Left hindlimb (tissue), 1 donor: Measurements from ENCODE around the gene LCNL1.

Source experiments
- DNase-seq: peaks from one replicate; pipeline ENCODE4 v3.0.0-alpha.2; 2018

LCNL1 gene

DNA sequence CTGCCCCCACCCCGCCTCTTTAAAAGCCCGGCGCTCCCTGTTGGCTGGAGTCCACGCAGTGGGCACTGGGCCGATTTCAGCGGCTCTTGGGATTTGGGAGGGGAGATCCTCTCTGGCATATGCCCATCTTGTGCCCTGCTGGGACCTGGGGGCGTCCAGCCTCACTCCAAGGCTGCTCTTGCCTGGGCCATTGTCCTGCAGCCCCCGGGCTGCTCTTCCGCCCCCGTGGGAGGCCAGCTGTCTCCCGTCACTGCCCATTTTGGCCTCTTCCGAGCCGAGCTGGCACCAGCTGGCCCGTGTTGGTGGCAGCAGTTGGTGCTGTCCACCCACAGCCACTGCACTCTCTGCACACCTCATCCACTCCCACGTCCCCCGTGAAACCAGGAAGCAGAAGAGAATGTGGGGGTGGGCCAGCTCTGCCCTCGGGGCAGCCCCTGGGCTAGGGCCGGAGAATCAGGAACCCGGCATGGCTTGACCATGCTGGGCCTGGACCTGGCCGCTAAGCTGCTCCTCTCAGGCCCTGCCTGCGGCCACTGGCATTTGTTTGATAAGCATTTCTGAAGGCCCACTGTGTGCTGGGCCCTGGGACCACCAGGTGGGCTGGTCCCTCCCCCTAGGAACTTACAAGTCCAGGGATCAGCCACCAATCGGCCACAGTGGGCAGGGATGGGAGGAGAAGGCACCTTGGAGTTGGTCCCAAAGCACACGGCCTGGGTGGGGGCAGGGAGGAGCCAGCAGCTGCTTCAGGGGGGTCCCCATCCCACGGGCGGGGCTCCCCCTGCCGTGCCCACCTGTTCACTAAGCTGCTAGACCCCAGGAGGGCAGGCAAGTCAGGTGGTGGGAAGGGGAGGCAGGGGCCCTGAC, 35.5 kb upstream of the LCNL1 start:
- DNase-seq = no peak

DNA sequence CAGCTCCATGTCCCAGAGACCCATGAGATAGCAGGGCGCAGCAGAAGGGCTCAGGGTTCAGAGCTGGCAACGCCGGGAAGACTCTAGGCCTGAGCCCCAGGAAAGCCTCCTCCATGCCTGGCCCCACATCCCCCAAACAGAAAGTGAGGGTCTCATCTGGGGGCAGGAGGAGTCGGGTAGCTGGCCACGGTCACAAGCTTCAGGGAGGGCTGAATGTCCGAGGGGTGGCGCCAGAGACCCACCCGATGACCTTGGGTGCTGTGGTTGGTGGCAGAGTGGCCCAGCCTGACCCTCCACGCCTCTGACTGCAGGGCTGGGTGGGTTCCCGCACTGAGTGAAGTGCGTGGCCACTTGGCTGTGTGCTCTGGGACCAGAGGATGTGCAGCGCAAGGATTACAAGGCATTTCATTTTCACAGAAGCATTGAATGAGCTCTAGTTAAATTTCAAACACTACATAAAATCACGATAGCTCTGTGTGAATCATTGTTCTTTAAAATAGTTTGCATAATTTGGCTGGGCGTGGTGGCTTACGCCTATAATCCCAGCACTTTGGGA, 34.8 kb upstream of the LCNL1 start:
- DNase-seq = no peak

- no peak for DNase-seq
Measured at GRCh38 chr9:136949239-136949816, 33.5 kb upstream of the LCNL1 start.

DNA sequence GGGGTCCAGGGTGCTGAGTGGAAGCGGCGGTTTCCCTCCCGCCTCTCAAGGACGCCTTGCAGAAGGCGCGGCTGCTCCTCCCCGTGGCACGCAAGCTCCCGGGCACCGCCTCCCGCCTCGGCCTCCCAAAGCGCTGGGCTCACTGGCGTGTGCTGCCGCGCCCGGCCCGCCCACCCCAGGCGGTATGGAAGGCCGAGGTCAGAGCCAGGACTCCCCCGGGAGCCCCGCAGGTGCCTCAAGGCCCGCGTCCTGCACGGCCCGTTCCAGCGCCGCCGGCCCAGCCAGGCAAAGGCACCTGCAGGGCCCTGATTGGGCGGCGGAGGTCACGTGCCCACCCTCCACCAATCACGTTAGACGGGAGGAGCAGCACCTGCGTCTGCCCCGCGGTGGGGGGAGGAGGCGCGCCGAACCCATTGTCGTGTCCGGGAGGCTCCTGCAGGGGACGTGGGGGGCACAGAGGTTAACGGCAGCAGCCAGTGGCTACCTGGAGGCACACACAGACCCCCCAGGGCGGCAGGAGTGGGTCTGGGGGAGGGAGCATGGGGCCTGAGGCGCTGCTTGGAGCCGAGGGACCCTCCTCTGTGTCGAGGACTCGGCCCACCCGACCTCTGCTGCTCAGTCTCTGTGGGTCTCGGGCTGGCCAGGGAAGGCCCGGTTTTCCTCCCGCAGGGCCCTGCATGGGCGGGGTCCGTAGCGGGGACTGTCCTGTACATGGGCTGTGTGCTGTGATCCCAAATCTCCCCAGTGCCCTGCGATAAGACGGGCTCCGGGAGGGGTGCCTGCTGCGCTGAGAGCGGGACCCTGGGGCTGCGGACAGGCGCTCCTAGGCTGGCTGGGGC, 32.8 kb upstream of the LCNL1 start:
- DNase-seq = peak; percentile 88

GRCh38 chr9:136950656-136951276, 32.0 kb upstream of the LCNL1 start:
- DNase-seq = no peak

DNA sequence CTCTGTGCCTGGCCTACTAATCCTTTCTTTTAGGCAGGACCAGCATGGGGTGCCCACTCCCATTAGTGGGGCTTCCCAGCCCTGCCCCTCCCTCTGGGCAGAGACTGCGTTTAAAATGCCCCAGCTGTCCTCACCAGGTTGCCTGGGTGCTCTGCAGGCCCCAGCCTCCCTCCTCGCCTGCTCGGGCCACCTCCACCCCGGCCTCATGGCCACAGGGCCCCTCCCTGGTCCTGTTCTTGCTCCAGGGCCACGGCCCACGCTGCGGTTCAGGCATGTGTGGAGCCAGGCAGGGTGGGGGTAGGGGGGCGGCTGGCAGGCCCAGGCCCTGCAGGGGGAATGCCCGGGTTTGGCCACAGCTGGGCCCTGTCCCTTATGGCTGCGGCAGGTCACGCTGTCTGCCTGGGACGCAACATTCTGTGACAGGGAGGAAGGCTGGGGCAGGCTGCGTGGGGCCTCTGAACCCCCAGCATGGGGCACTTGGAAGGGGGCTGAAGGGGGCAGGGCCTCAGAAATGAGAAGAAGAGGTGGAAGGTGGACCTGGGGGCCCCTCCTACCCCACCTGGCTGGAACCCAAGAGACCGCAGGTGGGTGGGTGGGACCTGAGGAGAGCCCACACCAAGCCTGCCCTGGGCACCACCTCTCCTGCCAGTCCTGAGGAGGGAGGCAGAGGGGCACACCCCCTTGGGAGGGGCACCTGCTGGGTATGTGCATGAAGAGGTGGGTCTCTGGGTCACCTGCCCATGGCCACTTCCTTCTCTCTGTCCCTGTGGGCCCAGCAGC, 31.1 kb upstream of the LCNL1 start, which contains the start of gene LCN12:
Gene LCN12, plus strand, starts transcription at position 733 of the 780 bp plus-strand sequence. CDS start 55 bp downstream, outside the sequence.
- no peak for DNase-seq

DNA sequence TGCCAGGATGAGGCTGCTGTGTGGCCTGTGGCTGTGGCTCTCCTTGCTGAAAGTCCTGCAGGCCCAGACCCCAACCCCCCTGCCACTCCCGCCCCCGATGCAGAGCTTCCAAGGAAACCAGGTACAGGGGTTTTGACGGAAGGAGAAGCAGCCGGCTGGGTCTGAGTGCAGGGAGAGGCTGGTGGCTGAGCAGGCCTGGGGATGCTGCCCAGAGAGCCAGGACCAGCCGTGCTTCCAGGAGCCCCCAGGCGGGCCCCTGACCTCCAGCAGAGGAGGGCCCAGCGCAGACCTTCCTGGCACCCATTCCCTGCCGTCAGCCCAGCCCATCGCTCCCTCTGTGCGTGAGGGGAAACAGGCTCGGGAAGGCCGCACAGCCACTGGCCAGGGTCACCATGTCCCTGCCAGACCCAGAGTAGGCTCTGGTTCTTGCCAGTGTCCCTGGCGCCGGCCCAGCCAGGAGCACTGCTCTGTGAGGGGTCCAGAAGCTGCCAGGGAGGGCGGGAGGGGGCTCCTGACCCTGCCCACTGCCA, 30.4 kb upstream of the LCNL1 start:
- no peak for DNase-seq

DNA sequence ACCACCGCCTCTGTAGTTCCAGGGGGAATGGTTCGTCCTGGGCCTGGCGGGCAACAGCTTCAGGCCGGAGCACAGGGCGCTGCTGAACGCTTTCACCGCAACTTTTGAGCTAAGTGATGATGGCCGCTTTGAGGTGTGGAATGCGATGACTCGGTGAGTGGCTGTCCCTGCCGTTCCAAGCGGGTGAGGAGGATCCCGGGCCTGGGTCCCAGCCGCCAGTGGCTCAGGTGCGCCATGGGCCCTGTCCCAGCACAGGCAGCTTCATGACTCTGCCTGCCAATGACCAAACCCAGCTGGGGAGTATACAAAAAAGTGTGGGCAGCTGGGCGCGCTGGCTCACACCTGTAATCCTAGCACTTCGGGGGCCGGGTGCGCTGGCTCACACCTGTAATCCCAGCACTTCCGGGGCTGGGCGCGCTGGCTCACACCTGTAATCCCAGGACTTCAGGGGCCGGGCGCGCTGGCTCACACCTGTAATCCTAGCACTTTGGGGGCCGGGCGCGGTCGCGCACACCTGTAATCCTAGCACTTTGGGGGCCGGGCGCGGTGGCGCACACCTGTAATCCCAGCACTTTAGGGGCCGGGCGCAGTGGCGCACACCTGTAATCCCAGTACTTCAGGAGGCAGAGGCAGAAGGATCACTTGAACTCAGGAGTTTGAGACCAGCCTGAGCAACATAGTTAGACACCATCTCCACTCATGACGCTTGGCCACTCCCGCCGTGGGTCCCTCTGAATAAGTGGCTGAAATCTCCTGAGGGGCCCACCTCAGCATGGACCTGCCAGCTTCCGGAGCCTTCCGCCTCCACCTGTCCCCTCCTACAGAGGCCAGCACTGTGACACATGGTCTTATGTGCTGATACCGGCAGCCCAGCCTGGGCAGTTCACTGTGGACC, 29.7 kb upstream of the LCNL1 start:
- DNase-seq = no peak

- DNase-seq = no peak
Measured at GRCh38 chr9:136953771-136954269, 29.0 kb upstream of the LCNL1 start.

- no peak for DNase-seq
Measured at GRCh38 chr9:136954270-136955083, 28.3 kb upstream of the LCNL1 start.

- DNase-seq = no peak
Measured at GRCh38 chr9:136955202-136955942, 27.4 kb upstream of the LCNL1 start.

DNA sequence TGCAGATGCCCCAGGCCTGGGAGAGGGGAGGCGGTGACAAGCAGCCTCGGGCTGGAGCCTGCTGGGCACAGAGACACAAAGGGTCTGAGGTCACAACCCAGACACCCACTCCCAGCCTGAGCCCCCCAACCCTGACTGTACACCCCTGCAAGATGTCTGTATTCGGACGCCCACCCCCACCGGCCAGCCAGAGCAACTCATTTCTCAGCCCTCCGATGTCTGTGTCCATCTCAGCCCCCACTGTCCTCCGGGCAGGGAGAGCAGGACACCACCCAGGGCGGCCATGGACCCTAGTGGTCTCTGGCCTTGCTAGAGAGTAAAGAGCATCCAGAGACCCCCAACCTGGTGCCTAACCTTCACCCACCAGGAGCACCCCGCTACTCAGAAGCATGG, 26.9 kb upstream of the LCNL1 start:
- no peak for DNase-seq

DNA sequence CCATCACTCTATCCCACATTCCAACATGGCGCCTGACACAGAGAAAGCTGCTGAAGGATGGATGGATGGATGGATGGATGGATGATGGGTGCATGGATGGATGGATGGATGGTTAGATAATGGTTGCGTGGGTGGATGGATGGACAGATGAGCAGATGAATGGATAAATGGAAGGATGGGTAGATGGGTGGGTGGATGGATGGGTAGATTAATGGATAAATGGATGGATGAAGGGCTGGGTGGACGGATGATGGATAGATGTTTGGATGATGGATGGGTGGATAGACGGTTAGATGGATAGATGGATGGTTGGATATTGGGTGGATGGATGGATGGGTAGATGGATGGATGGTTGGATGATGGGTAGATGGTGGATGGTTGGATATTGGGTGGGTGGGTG, 26.2 kb upstream of the LCNL1 start:
- no peak for DNase-seq

GRCh38 chr9:136957461-136957860, 25.3 kb upstream of the LCNL1 start:
- DNase-seq = no peak

- DNase-seq = no peak
Measured at GRCh38 chr9:136957901-136958300, 24.9 kb upstream of the LCNL1 start.

DNA sequence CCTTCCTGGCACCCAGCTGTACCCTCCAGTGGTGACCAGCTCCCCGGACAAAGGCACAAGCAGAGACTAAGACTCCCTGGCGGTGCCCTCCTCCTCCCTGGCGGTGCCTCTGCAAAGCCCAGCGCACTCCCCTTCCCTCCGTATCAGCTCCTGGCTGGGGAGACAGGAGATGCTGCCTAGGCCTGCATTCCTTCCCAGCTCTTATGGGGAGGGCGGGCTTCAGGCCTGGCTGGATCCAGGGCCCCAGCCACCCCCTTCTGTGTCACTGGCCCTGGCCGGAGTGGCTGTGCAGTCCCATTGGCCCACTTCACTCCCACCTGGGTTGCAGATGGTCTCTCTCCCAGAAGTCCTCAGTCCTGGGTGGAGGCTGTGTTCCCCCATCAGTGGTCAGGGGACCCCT, 24.3 kb upstream of the LCNL1 start:
- DNase-seq = no peak

GRCh38 chr9:136958898-136959850, 23.6 kb upstream of the LCNL1 start:
- DNase-seq = no peak
